Loucy (cell line): ENCODE results near the gene OXER1.

Source experiments
- CTCF ChIP-seq: fragments of 200-600 bp; sonication (generic); conservative IDR thresholded peaks from 2 replicates; pipeline ENCODE4 v1.5.1; 2014; ENCODE audit warnings: mild to moderate bottlenecking, antibody characterized with exemption, low read length
- EZH2phosphoT487 ChIP-seq: fragments of 200-600 bp; IDR thresholded peaks from 2 replicates; pipeline ENCODE4 v1.6.1; 2018; ENCODE audit warnings: antibody characterized with exemption, mild to moderate bottlenecking, moderate library complexity, borderline replicate concordance

- TF ChIP-seq CTCF (no peak), EZH2phosphoT487 (no peak)
Measured at GRCh38 chr2:42756150-42756775, 7.7 kb downstream of the OXER1 start.
